GM13977 (cell line): ENCODE measurements around the gene PCDHGA9.
"Not testable (repeated sequence)": the region's sequence is repeated elsewhere in the genome, so short reads cannot be mapped to it uniquely, and the experiment has no call there.

Source experiments
- DNase-seq: peaks from one replicate; pipeline ENCODE4 v3.0.0; 2012; ENCODE audit warnings: low spot score
- CTCF ChIP-seq: IDR thresholded peaks from 2 replicates; pipeline ENCODE4 v1.5.1; 2012; ENCODE audit warnings: mild to moderate bottlenecking, control low read depth; ENCODE audit not compliant: insufficient read depth; ENCODE audit errors: extremely low read depth, missing control alignments
- in situ Hi-C: fragments of 300-500 bp; cut with MboI; formaldehyde crosslinking; loops from one replicate; pipeline ENCODE4 v1.12.0; 2022; ENCODE audit warnings: low sequenced_read_pairs, low pct_unique_long_range_greater_than_20kb, mixed read lengths, inconsistent platforms; ENCODE audit not compliant: unreplicated experiment

Gene PCDHGA9

DNA sequence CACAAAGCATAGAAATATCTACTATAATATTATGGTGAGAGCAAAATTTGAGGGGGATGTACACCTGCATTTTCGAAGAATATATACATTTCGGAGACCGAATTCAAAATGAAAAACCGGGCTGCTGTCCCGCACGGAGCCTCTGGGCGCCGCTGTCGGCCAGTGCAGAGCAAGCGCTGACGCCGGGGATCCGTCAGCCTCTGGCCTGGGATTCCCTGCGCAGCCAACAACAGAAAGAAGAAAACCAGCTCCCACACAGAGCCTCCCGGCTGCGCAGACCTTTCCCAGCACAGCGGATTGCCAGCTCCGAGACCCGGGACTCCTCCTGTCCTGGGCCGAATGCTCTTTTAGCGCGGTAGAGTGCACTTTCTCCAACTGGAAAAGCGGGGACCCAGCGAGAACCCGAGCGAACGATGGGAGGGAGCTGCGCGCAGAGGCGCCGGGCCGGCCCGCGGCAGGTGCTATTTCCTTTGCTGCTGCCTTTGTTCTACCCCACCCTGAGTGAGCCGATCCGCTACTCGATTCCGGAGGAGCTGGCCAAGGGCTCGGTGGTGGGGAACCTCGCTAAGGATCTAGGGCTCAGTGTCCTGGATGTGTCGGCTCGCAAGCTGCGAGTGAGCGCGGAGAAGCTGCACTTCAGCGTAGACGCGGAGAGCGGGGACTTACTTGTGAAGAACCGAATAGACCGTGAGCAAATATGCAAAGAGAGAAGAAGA is 5.4 kb downstream of the PCDHGA9 start, which contains the start of gene PCDHGB6:
TSS of gene PCDHGB6 (plus strand) at position 232 of the 716 bp plus-strand sequence. CDS start at position 414, 182 bp downstream.
- TF ChIP-seq CTCF, result peak; percentile 66
- DNase-seq, result peak; percentile 68
- in situ Hi-C loops, result not testable (repeated sequence)

DNA sequence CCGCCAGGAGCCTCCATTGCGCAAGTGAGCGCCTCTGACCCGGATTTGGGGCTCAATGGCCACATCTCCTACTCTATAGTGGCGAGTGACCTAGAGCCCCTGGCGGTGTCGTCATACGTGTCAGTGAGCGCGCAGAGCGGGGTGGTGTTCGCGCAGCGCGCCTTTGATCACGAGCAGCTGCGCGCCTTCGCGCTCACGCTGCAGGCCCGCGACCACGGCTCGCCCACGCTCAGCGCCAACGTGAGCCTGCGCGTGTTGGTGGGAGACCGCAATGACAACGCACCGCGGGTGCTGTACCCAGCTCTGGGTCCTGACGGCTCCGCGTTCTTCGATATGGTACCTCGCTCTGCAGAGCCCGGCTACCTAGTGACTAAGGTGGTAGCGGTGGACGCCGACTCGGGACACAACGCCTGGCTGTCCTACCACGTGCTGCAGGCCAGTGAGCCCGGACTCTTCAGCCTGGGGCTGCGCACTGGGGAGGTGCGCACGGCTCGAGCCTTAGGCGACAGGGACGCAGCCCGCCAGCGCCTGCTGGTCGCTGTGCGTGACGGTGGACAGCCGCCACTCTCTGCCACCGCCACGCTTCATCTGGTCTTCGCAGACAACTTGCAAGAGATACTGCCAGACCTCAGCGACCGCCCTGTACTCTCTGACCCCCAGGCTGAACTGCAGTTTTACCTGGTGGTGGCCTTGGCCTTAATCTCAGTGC is 7.2 kb downstream of the PCDHGA9 start:
- DNase-seq, result no peak
- in situ Hi-C loops, result no loop called here

GRCh38 chr5:141411575-141411974 is 9.0 kb downstream of the PCDHGA9 start:
- in situ Hi-C loops, result no loop called here
- no peak for DNase-seq
- no peak for TF ChIP-seq CTCF

More for the DNA sequence above, 7.2 kb downstream of the PCDHGA9 start:
- no peak for TF ChIP-seq CTCF

DNA sequence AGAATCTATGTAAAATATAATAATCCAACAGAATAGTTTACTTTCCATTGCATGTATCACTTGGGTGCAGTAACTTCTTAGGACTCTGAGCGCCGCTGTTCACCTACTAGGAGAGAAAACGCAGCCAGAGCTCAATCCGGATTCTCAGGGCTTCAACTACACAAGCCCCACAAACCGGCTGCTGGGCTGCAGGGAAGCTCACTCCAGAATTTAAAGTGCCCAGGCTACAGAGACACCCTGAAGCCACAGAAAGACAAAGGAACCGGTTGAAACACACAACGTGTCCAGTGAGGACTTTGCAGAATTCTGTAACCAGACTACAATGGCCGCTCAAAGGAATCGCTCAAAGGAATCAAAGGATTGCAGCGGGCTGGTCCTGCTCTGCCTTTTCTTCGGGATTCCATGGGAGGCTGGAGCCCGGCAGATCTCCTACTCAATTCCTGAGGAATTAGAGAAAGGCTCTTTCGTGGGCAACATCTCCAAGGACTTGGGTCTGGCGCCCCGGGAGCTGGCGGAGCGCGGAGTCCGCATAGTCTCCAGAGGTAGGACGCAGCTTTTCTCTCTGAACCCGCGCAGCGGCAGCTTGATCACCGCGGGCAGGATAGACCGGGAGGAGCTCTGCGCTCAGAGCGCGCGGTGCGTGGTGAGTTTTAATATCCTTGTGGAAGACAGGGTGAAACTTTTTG is 10.4 kb downstream of the PCDHGA9 start, which contains the start of gene PCDHGA10:
TSS of gene PCDHGA10 (plus strand) at position 134 of the 686 bp plus-strand sequence. CDS start at position 323, 189 bp downstream.
- in situ Hi-C loops, result no loop called here
- peak; percentile 86 for DNase-seq
- TF ChIP-seq CTCF, result peak; percentile 80

DNA sequence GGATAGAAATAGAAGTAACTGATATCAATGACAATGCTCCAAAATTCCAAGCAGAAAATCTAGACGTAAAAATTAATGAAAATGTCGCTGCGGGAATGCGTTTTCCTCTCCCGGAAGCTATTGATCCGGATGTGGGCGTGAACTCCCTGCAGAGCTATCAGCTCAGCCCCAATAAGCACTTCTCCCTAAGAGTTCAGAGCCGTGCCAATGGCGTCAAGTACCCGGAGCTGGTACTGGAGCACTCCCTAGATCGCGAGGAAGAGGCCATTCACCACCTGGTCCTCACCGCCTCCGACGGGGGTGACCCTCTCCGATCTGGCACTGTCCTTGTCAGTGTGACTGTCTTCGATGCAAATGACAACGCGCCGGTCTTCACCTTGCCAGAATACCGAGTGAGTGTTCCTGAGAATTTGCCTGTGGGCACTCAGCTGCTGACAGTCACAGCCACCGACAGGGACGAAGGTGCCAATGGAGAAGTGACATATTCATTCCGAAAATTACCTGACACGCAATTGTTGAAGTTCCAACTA is 11.0 kb downstream of the PCDHGA9 start:
- TF ChIP-seq CTCF, result no peak
- no peak for DNase-seq
- in situ Hi-C loops, result no loop called here

GRCh38 chr5:141414548-141415274 is 12.1 kb downstream of the PCDHGA9 start:
- not testable (repeated sequence) for DNase-seq
- in situ Hi-C loops, result loop anchor here (5.0 kb wide), 1 partner anchor 148 kb away; no protein-coding TSS in a partner anchor

- in situ Hi-C loops, result loop anchor here (5.0 kb wide), 1 partner anchor 147 kb away; no protein-coding TSS in a partner anchor
- DNase-seq, result not testable (repeated sequence)
These were observed 12.7 kb downstream of the PCDHGA9 start for GRCh38 chr5:141415275-141415618.
